NCI-H69 (cell line): ENCODE data around the gene IRF2BP1.
"Not testable (repeated sequence)": the region's sequence is repeated elsewhere in the genome, so short reads cannot be mapped to it uniquely, and the experiment has no call there.

ENCODE experiments used
- DNase-seq: peaks from one replicate; lab custom pipeline; 2025; lab: John Stamatoyannopoulos, UW

The IRF2BP1 gene

DNA sequence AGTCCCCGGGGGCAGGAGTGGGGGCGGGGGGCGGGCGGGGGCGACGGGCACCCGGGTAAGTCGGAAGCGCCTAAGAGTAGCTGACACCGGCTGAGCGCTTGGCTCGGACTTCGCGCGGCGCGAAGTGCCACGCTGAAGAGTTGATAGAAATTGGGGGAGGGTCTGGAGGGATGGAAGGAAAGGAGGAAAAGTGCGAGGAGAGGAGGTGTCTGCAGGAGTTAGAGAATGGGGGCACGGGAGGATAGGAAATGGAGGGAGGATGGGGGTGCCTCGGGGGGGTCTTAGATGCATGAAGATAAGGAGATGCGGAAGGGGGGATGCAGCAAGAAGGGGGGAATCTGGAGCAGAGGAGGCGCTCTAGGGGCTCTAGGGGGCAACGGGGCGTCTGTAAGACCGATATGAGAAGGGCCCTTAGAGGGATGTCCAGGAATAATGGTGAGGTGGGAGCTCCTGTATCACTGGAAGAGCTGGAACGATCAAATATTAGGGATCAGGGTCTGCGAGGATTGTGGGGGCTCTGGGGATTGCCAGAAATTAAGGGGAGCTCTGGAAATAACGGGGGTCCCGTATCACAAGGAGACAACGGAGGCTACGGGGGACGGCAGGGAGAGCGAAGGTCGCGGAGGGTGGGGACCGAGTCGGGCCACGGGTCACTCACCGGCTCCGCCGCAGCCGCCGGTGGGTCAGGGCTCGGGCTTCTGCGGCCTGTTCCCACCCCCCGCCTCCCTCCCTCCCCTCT, 16.1 kb upstream of the IRF2BP1 start, which contains the start of gene MYPOP:
TSS of gene MYPOP (minus strand) at position 702 of the 739 bp plus-strand sequence. CDS start 840 bp downstream, outside the sequence.
- peak; percentile 61 for DNase-seq

DNA sequence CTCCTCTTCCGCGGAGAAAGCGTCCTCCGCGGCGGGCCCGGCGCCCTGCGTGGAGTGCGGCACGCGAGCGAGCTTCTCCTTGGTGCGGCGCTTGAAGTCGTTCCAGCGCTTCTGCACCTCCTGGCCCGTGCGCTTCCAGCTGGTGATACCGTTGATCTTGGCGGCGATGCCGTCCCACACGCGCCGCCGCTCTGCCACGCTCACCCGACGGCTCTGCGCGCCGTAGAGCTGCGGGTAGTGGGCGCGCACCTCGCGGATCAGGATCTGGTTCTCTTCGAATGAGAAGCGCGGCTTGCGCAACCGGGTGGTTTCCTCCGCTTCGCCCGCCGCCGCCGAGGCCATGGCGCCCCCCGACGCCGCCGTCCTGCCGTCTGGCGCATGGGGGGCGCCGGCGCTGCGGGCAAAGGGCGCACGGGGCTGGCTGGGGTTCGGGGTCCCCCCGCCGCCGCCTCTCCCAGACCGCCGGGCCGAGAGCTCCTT, 15.5 kb upstream of the IRF2BP1 start:
- DNase-seq: peak; percentile 65

DNA sequence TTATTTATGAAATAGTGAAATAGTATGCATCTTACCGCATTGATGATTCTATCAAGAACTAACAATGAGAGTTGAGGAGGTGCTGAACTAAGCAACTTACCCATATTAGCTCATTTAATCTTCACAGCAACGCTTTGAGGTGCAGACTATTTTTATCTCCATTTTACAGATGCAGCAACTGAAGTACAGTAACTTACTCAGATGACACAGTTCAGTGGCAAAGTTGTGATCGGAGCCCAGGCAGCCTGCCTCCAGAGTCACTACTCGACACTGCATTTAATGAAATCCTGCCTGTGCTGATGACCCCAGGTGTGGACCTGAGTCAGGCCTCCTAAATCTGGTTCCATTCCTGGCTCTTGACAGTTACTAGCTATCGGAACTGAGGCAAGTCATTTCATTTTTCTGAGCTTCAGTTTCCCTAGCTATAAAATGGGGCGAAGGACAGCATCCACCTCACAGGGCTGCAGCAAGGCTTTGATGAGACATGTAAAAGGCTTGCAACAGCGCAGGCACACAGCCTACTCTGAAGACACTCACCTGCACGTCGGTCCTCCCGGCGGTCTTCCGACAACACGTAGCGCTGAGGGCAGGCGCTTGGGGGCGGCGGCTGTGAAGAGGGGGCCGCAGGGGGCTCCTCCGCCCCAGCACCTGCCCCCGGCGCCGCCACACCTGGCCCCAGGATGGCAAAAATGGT, 14.9 kb upstream of the IRF2BP1 start:
- no peak for DNase-seq

DNA sequence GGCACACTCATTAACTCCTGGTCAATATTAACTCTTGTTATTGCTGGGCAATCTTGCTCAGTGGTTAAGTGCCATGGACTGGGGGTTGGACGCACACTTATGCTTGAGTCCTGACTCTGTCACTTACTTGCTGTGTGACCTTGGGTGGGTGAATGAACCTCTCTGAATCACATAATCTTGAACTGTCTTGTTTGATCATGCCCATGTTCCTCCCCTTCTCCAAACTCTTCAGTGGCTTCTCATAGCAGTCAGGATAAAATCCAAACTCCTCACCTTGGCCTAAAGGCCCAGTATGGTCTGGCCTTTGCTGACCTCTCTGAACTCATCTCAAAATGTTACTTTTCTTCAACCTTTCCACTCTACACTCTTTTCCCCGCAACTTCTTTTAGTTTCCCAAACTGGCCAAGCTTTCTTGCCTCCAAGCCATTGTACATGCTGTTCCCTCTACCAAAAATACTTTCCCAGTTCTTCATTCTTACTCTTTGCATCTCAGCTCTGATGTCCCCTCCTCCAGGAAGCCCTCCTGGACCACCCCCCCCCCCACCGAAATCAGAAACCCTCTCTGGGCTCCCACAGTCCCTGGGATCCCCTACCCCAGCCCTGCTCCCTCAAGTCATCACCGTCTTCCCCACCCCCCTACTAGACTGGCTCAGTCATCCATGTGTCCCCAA, 14.1 kb upstream of the IRF2BP1 start:
- DNase-seq: no peak

DNA sequence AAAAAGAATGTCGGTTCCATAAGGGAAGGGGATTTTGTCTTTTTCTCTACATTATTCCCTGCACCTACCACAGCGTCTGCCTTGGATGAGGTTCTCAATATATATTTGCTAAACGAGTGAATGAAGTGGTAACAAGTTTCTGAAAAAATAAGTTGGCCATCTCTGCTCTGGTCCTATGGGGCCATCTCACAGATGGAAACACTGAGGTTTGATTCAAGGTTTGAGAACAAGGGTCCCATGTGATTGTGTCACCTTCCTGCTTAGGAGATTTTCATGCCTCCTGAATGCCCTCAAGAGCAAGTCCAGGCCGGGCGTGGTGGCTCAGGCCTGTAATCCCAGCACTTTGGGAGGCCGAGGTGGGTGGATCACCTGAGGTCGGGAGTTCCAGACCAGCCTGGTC, 13.3 kb upstream of the IRF2BP1 start:
- no peak for DNase-seq

DNA sequence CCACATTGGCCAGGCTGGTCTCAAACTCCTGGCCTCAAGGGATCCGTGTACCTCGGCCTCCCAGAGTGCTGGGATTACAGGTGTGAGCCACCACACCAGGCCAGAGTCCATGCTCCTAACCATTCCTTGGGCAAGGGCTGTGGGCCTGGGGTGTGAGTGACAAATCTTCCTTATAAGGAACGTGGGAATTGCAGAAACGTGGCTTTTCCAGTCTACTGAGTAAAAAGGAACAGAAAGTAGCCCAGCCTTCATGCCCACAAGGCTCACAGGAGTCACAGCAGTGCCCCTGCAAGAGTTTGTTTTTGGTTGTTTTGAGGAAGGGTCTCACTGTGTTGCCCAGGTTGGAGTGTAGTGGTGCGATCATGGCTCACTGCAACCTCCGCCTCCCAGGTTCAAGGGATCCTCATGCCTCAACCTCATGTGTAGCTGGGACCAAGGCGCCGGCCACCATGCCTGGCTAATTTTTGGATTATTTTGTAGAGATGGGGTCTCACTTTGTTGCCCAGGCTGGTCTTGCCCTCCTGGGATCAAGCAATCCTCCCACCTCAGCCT, 11.4 kb upstream of the IRF2BP1 start:
- no peak for DNase-seq

DNA sequence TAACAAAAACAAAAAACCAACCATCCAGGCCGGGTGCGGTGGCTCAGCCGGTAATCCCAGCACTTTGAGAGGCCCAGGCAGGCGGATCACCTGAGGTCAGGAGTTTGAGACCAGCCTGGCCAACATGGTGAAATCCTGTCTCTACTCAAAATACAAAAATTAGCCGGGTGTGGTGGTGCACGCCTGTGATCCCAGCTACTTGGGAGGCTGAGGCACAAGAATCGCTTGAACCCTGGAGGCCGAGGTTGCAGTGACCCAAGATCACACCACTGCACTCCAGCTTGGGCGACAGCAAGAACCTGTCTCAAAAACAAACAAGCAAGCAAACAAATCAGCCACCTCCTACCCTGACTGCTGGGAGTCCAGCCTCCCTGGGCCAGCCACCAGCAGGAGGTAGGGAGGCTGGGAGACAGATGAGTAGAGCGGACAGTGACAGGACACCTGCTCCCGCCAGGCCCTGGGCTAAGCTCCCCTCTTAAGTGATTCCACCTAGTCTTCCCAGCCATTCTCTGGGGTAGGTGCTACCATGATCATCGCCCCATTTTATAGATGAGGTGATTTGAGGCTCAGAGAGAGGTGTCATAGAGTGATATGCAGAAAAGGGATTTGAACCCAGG, 10.2 kb upstream of the IRF2BP1 start:
- not testable (repeated sequence) for DNase-seq

DNA sequence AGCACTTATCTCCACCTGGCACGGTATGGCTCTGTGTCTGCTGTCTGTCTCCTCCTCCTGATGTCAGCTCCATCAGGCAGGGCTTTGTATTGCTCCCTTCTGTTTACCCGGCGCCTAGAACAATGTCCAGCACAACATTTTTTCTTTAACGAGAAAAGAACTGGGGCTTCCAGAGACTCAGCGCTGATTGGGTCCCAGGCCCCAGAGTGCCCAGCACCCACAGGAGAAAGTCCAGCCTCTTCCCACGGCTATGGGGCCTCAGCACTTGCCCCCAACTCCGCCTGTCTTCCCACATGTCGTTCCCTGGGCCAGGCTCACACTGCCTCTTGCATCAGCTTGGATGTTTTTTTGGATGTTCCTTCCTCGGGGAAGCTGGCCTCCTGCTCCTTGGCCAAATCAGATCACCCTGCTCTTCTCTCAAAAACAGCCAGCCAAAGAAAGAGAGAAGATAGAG, 9.6 kb upstream of the IRF2BP1 start:
- DNase-seq: no peak

DNA sequence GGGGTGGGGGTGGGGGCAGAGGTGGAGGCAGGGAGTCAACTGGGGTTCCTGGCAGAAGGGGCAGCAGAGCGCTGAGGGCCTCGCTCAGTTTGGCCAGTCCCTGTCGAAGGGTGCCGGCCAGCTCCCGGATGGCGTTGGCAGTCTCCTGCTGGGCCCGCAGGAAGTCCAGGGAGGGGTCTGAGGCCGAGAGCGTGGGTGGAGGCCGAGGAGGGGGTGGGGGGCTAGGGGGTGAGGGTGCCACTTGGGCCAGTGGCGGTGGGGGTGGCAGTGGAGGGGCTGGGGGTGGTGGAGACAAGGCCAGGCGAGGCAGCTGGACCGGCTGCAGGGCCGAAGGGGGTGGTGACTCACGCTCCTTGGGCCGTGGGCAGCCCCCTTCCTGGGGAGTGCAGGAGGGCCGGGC, 4.9 kb upstream of the IRF2BP1 start:
- DNase-seq: no peak

DNA sequence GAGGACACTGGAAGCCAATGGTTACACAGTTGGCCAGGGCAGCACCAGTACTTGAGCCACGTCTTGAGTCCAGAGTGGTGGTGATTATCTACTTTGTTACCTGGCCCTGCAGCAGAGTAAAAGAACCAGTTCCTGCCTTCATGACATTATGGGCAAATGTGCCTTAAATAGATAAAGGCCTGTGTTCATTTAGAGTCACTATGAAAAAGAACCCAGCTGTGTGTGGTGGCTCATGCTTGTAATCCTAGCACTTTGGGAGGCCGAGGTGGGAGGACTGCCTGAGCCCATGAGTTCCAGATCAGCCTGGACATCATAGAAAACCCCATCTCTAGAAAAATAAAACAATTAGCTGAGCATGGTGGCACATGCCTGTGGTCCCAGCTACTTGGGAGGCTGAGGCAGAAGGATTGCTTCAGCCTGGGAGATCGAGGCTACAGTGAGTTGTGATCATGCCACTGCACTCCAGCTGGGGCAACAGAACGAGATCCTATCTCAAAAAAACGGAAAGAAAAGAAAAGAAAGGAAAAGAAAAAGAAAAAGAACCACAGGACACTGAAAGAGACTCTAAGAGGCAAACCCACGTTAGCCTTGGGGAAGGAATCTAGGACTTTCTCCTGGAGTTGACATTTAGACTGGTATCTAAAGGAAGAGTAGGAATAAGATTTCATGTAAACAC, 3.4 kb upstream of the IRF2BP1 start:
- DNase-seq: no peak

DNA sequence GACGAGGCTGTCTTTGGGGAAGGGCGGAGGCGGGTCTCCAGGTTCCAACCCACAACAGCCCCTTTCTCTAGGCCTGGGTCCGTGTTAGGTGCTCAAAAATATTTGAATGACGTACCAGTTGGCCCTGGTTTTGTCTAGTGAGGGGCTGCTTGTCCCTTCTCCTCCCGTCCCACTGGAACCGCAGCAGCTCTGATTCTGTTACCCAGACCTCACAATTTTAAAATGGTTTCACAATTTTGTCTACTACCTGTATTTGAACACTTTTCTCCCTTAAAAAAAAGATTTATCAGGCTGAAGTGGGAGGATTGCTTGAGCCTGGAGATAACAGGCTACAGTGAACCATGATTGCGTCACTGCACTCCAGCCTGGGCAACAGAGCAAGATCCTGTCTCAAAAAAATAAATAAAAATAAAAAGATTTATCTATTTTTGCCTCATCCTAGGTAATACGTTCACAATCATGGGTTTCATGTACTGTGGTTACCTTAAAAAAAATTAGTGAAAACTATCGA, 1.3 kb upstream of the IRF2BP1 start:
- no peak for DNase-seq

DNA sequence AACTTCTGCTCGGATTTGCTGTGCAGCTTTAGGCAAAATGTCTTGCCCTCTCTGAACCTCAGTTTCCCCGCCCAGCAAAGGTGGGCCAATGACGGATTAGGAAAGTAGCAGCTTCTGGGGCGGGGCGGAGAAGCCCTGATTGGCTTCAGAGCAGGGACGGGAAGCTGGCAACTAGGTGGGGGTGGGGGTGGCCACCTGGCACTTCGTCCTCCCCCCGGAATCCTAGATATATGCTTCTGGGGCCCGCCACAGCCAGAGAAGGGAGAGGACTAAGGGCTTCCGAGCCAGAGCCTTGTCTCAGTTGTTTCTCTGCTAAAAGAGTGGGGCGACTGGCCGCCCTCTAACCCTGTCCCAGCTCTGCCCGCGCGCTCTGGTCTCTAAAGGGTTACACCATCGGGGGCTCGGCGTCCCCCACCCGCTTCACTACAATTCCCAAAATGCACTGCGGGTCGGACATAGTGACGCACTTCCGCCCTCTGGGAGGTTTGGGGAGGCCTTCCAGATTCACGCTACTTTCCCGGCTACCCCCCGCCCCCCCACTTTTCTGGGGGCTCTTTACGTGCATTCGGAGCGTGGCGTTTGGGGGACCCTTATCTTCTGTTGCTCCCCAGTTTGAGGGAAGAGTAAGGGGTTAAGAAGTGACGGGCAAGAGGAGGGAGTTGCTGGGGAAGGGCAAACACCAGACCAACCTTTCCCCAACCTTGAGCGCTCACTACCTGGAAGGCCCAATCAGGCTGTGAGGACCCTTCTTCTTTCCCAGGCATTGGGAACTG, 672 bp upstream of the IRF2BP1 start:
- peak; percentile 96 for DNase-seq

DNA sequence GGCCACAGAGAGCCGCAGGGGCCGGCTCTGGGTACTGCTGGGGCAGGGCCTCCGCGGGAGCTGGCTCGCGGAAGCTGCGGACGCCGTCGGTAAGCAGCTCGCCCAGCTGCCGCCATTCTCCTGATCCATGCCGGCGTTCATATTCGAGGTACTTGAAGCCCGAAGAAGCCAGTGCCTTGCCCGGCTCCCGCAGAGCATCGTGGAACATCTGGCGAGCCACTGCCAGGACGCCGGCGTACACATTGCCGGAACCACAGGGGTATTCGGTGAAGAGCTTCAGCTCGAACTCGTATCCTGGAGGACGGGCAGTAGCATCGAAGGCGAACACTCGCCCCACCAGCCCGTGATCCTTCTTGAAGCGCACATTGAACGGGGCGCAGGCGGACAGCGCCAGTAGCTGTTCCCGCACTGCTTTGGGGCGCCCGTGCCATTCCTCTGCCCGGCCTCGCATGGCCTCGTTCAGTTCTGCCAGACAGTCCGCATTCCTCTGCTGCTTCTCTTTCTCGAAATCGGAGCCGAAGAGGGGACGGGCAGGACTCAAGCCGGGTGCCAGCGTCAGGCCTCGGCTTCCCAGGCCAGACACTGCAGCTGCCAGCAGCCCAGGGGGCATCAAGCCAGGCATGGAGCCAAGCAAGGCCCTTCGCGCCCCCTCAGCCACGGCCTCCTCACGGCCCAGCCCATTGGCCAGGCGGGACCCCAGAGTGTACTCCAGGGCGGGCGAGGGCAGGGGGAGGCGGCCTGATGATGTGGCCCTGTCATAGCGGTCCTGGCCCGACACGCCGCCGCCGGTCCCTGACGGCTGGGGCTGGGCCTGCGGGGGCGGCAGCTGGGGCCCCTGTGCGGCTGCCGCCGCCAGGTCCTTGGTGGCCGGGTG, 1.0 kb downstream of the IRF2BP1 start:
- peak; percentile 66 for DNase-seq

DNA sequence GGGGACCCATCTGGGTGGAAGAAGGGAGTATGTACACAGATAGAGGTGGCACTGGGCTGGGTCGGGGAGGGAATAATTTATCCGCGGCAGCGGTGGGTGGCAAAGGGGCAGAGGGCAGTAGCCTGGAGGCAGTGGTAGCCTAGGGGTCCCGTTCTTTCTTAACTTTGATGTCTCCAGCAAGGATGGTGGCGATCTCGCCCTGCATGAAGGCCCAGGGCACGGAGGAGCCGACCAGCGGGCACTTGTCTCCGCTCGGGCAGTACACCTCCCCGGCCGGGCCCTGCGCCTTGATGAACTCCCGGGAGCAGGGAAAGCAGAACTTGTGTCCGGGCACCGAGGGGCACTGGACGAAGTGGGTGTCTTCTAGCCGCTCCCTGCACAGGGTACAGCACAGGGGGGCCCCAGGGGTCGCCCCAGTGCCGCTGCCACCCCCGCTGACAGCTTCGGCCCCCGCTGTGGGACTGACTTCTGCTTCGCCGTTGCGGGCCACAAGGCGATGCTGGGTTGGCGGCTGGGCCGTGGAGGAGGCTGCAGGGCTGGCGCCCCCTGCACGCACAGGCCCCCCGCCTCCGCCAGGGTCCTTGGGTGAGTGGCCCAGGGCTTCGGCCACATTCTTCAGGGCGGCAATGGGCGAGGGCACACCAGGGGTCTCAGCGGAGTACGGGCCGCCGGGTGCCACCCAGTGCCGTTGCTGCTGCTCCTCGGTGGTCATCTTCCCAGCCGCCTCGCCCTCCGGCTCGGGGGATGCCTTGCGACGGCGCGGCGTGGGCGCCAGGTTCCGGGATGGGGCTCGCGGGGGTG, 1.9 kb downstream of the IRF2BP1 start:
- DNase-seq: no peak

DNA sequence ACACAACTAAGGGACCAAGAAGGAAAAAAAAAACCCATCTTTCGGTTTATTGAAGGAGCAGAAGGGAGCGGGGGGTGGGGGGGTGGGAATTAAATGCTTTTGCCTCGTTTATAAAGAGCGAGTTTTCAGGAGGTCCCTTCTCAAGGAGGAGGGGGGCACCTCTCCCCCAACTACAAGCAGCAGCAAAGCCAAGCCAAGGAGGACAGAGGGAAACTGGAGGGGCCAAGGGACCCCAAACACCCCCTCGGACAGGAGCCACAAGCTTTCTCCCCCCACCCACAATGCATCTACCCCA, 2.4 kb downstream of the IRF2BP1 start:
- DNase-seq: no peak

DNA sequence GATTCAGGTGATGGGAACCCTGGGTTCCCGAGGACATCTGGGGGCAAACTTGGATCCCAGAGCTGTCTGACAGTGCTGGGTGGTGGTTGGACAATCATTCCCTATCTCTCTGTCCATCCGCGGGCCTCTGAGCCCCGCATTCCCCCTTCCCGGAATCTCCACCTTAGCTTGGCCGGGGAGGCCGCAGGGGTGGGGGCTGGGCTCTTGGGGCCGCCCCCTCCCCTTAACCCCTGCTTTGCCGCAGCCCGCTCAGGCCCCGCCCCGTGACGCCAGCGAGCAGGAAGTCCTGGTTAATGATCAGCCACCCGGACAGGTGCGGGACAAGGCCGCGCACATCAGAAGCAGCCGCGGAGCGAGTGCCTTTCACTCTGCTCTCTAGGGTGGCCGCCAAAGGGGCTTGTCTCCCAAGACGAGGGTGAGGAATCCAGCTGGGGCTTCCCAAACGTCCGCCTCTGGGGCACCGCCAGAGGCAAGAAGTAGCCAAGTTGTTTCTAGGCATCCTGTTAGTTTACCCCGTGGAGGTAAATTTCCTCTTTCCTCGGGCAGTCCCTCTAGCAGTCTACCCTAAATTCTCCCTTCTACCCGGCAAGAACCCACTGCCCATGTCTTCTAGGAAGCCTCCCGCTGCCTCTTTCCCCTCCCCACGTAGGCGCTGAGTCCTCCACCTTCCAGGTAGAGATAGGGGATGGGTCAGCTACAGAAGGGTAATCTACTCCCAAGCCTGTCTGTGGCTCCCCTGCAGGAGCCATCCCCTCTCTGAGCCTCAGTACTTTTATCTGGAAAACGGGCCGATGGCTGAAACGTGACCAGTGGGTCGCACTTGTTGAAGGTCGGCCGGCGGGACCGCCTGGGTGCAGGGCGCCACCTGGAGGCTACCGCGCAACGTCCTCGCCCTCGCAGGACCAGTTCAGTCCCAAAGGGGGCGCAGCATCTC, 3.0 kb downstream of the IRF2BP1 start:
- peak; percentile 93 for DNase-seq

DNA sequence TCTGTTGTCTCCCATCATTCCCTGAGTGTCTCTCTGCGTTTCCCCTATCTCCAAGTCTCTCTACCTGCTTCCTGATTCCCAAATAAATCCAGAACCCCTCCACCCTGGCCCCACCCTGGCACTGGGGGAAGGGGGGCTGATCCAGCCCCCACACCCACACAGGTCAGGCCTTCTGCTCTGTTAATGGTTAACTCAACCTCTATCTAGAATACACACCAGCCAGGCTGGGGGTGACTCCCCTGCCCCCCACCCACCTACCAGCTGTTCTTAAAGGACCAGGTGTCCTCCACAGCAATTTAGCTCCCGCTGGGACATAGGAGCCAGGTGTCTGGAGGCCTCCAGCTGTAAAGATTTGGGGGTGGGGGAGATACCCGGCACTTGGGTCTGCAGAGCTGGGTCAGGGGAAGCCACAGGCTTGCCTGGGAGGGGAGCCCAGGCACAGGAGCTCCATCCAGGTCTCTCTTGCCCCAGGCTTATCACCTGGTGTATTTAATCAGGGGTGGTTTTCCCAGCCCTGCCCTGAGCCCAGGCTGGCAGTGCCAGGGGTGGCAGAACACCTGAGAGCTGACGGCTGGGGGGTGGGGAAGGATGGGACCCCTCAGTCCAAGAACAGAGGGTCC, 3.9 kb downstream of the IRF2BP1 start:
- DNase-seq: peak; percentile 95
